K562 (cell line): Measurements from ENCODE around the gene AGO4.

ENCODE experiments used
- CTCF ChIP-seq, 3 experiments: IDR thresholded peaks in 2 of 3; conservative IDR thresholded peaks in 1 of 3; 2 replicates each; pipeline ENCODE4 v1.5.1; 2011 to 2012; ENCODE audit warnings: low read length in 3 of 3, mild to moderate bottlenecking in 3 of 3, control low read depth in 2 of 3, improper control_type of control experiment in 1 of 3, inconsistent platforms in 1 of 3, low read depth in 1 of 3, mixed read lengths in 1 of 3, moderate library complexity in 1 of 3; ENCODE audit not compliant: insufficient read depth in 2 of 3
- EZH2 ChIP-seq: IDR thresholded peaks from 2 replicates; pipeline ENCODE4 v1.6.1; 2012; ENCODE audit warnings: low read depth, mild to moderate bottlenecking, inconsistent platforms, low read length, borderline replicate concordance

- TF ChIP-seq CTCF (IDR thresholded peaks at IDR 0.05 in 2 of 3, conservative IDR thresholded peaks at IDR 0.05 in 1 of 3; ENCODE audit: insufficient read depth in 2 of 3, low read depth in 1 of 3, low read length in 3 of 3) (no peak), EZH2 (no peak)
Observed at GRCh38 chr1:35883635-35884101, 75.9 kb downstream of the AGO4 start.
